IMR-90 (cell line): Measurements from ENCODE around the gene RRAGC. TPM values are rescaled to one million over a fixed set of nuclear protein-coding genes. Genes with fewer than 3 reads are reported as not detected.

ENCODE experiments used
- ATAC-seq: fragments of 200-7000 bp; cut with Tn5 transposase; 2 replicates; pipeline ENCODE4 v1.9.1; 2020; ENCODE audit warnings: low read depth, mild to moderate bottlenecking, moderate library complexity
- BruUV-seq: library from RNA; stranded (reverse); fragments of 400-500 nt; replicated peaks from 2 replicates; lab custom pipeline; 2021; lab: Mats Ljungman, UMichigan
- CTCF ChIA-PET: fragments of 300-600 bp; formaldehyde crosslinking; extraction: SDS; loops from one replicate; lab custom pipeline; 2021; ENCODE audit warnings: antibody characterized with exemption; lab: Yijun Ruan, JAX
- POLR2A ChIA-PET: fragments of 300-600 bp; sonication (Branson Sonifier 250); formaldehyde crosslinking; loops from one replicate; lab custom pipeline; 2022; ENCODE audit warnings: antibody characterized with exemption; ENCODE audit not compliant: unreplicated experiment; lab: Charles Lee
- DNase-seq: peaks from one replicate; pipeline ENCODE4 v3.0.0; 2013
- H2AFZ ChIP-seq: replicated peaks from 2 replicates; pipeline ENCODE3; 2013; ENCODE audit warnings: low read length, mild to moderate bottlenecking; ENCODE audit not compliant: poor library complexity
- H2AK5ac ChIP-seq: 2 replicates; pipeline ENCODE4 v1.6.1; 2013; ENCODE audit warnings: low read depth, low read length, inconsistent platforms
- H2AK9ac ChIP-seq: replicated peaks from 2 replicates; pipeline ENCODE3; 2013; ENCODE audit warnings: mild to moderate bottlenecking, low read depth, low read length, moderate library complexity; ENCODE audit not compliant: poor library complexity
- H2BK120ac ChIP-seq: 2 replicates; pipeline ENCODE4 v1.6.1; 2013; ENCODE audit warnings: low read depth, low read length, inconsistent platforms
- H2BK15ac ChIP-seq: 3 replicates; pipeline ENCODE4 v1.6.1; 2013; ENCODE audit warnings: low read depth, low read length, inconsistent platforms
- H2BK20ac ChIP-seq: 2 replicates; pipeline ENCODE4 v1.6.1; 2013; ENCODE audit warnings: low read depth, mild to moderate bottlenecking, inconsistent platforms, low read length, moderate library complexity
- H2BK5ac ChIP-seq: 2 replicates; pipeline ENCODE4 v1.6.1; 2013; ENCODE audit warnings: mild to moderate bottlenecking, low read depth, low read length, inconsistent platforms; ENCODE audit not compliant: poor library complexity, severe bottlenecking
- H3K14ac ChIP-seq: replicated peaks from 2 replicates; pipeline ENCODE4 v1.6.1; 2013; ENCODE audit warnings: low read depth, low read length, inconsistent platforms
- H3K18ac ChIP-seq: 2 replicates; pipeline ENCODE4 v1.6.1; 2013; ENCODE audit warnings: low read depth, low read length, control low read depth
- H3K23ac ChIP-seq: 2 replicates; pipeline ENCODE4 v1.6.1; 2013; ENCODE audit warnings: low read depth, low read length, inconsistent platforms
- H3K27ac ChIP-seq: 2 replicates; pipeline ENCODE4 v1.5.1; 2013; ENCODE audit warnings: mild to moderate bottlenecking, control low read depth, low read length; ENCODE audit not compliant: insufficient read depth
- H3K27me3 ChIP-seq: 2 replicates; pipeline ENCODE4 v1.6.1; 2013; ENCODE audit warnings: low read length; ENCODE audit not compliant: control insufficient read depth, insufficient read depth
- H3K36me3 ChIP-seq: 2 replicates; pipeline ENCODE4 v1.6.1; 2013; ENCODE audit warnings: low read length, mixed read lengths; ENCODE audit not compliant: control insufficient read depth, insufficient read depth
- H3K4ac ChIP-seq: 2 replicates; pipeline ENCODE4 v1.6.1; 2013; ENCODE audit warnings: low read depth, low read length, inconsistent platforms
- H3K4me1 ChIP-seq: 2 replicates; pipeline ENCODE4 v1.6.1; 2013; ENCODE audit warnings: low read length, mixed read lengths; ENCODE audit not compliant: control insufficient read depth, insufficient read depth
- H3K4me2 ChIP-seq: 2 replicates; pipeline ENCODE4 v1.6.1; 2013; ENCODE audit warnings: low read depth, mild to moderate bottlenecking, control low read depth, low read length, moderate library complexity
- H3K4me3 ChIP-seq: 2 replicates; pipeline ENCODE4 v1.5.1; 2013; ENCODE audit warnings: low read depth, mild to moderate bottlenecking, control low read depth, low read length, moderate library complexity; ENCODE audit not compliant: insufficient read depth
- H3K56ac ChIP-seq: 2 replicates; pipeline ENCODE4 v1.6.1; 2013; ENCODE audit warnings: low read length, inconsistent platforms; ENCODE audit not compliant: insufficient read depth; ENCODE audit errors: extremely low read depth
- H3K79me1 ChIP-seq, 2 experiments: 2 replicates each; pipeline ENCODE4 v1.6.1; 2013; ENCODE audit warnings: low read length in 2 of 2, inconsistent platforms in 1 of 2, low read depth in 1 of 2
- H3K9ac ChIP-seq: 2 replicates; pipeline ENCODE4 v1.6.1; 2013; ENCODE audit warnings: low read depth, low read length, control low read depth
- H3K9me1 ChIP-seq: 2 replicates; pipeline ENCODE4 v1.6.1; 2013; ENCODE audit warnings: low read length, inconsistent platforms; ENCODE audit not compliant: insufficient read depth
- H3K9me3 ChIP-seq: 2 replicates; pipeline ENCODE4 v1.6.1; 2013; ENCODE audit warnings: low read length; ENCODE audit not compliant: control insufficient read depth, insufficient read depth
- H4K20me1 ChIP-seq: 2 replicates; pipeline ENCODE4 v1.6.1; 2013; ENCODE audit warnings: low read length, inconsistent platforms; ENCODE audit not compliant: insufficient read depth
- H4K5ac ChIP-seq: 2 replicates; pipeline ENCODE4 v1.6.1; 2013; ENCODE audit warnings: mild to moderate bottlenecking, low read depth, low read length, control low read depth
- H4K8ac ChIP-seq, 2 experiments: 2 replicates each; pipeline ENCODE4 v1.6.1; 2013; ENCODE audit warnings: low read depth in 2 of 2, low read length in 2 of 2, control low read depth in 1 of 2, inconsistent platforms in 1 of 2
- H4K91ac ChIP-seq: 2 replicates; pipeline ENCODE4 v1.6.1; 2013; ENCODE audit warnings: low read depth, low read length, inconsistent platforms; ENCODE audit not compliant: insufficient read depth
- BHLHE40 ChIP-seq: fragments of 150-350 bp; IDR thresholded peaks from 2 replicates; pipeline ENCODE4 v1.6.1; 2016; ENCODE audit warnings: mild to moderate bottlenecking, low read depth, low read length
- CHD1 ChIP-seq: IDR thresholded peaks from 2 replicates; pipeline ENCODE4 v1.6.1; 2012; ENCODE audit warnings: low read depth, low read length, improper control_type of control experiment
- FOS ChIP-seq: fragments of 150-350 bp; IDR thresholded peaks from 2 replicates; pipeline ENCODE4 v1.6.1; 2016; ENCODE audit warnings: low read depth, low read length
- MAFK ChIP-seq: IDR thresholded peaks from 2 replicates; pipeline ENCODE4 v1.6.1; 2012; ENCODE audit warnings: low read depth, low read length, improper control_type of control experiment
- MXI1 ChIP-seq: IDR thresholded peaks from 2 replicates; pipeline ENCODE4 v1.6.1; 2012; ENCODE audit warnings: low read depth, mild to moderate bottlenecking, low read length, moderate library complexity, borderline replicate concordance
- RAD21 ChIP-seq: IDR thresholded peaks from 2 replicates; pipeline ENCODE4 v1.6.1; 2012; ENCODE audit warnings: low read length, improper control_type of control experiment
- RFX5 ChIP-seq: IDR thresholded peaks from 2 replicates; pipeline ENCODE4 v1.8.0; 2012; ENCODE audit warnings: low read depth, mild to moderate bottlenecking, low read length, moderate library complexity
- SMC3 ChIP-seq: fragments of 150-350 bp; IDR thresholded peaks from 2 replicates; pipeline ENCODE4 v1.6.1; 2016; ENCODE audit warnings: low read depth, mild to moderate bottlenecking, antibody characterized with exemption, low read length, moderate library complexity
- WGBS, 2 experiments: methylation state at CpG; one replicate each; pipeline versions ENCODE4 v1.1.5 to v1.1.7; 2013; ENCODE audit warnings: missing lambda C conversion rate in 2 of 2; ENCODE audit not compliant: insufficient read length in 1 of 2; ENCODE audit errors: extremely low coverage in 2 of 2; 5-methylcytosine and 5-hydroxymethylcytosine counted together
- dilution Hi-C: fragments of 300-500 bp; cut with HindIII; formaldehyde crosslinking; loops from one replicate; pipeline ENCODE4 v1.14.3; 2018; ENCODE audit warnings: low sequenced_read_pairs; ENCODE audit not compliant: unreplicated experiment
- in situ Hi-C: fragments of 300-500 bp; cut with MboI; formaldehyde crosslinking; loops from 3 replicates; pipeline ENCODE4 v1.14.3; 2019; ENCODE audit warnings: low sequenced_read_pairs, inconsistent platforms, mixed read lengths
- intact Hi-C: fragments of 100-400 bp; cut with micrococcal nuclease; formaldehyde crosslinking; loops from 2 replicates; pipeline ENCODE4 v1.10.0; 2022
- polyA plus RNA-seq, 3 experiments: library from polyadenylated mRNA; depleted of rRNA; stranded (reverse); fragments of >200 nt; gene quantifications; 2 replicates each; pipeline ENCODE4 v1.2.3, GENCODE V29; 2012; ENCODE audit warnings: low replicate concordance in 1 of 3
- total RNA-seq: library from RNA; depleted of rRNA; stranded (reverse); fragments of >200 nt; gene quantifications from 2 replicates; pipeline ENCODE4 v1.2.3, GENCODE V29; 2012
- TF ChIP-seq, protein P1 (sequence below): fragments of 150-350 bp; IDR thresholded peaks from 2 replicates; pipeline ENCODE4 v1.6.1; 2017; ENCODE audit warnings: mild to moderate bottlenecking, antibody characterized with exemption, low read length, low read depth

Gene RRAGC
- total and polyA plus RNA-seq, 2 of the 4 experiments (the other 2 are of a cell fraction): 7.2 to 12.2 TPM

GRCh38 chr1:38896169-38896568 lies 36.6 kb upstream of the RRAGC start:
- no CpG with 5 or more reads among the region's 2 CpGs for WGBS, 2 experiments
- POLR2A ChIA-PET: no interaction called here
- Histone ChIP-seq H3K23ac (no peak overlapping the region), H3K27ac (no peak overlapping the region), H2AFZ (no peak overlapping the region), H3K9me1 (no peaks in the 10 kb centered on the region), H3K9me3 (no peaks in the 10 kb centered on the region), H2BK15ac (no peak overlapping the region), H3K4ac (no peak overlapping the region), H2BK120ac (no peak overlapping the region), H3K4me2 (no peak overlapping the region), H3K4me3 (no peak overlapping the region), H2AK5ac (no peak overlapping the region), H2BK5ac (no peak overlapping the region), H3K14ac (no peak overlapping the region), H4K20me1 (no peaks in the 10 kb centered on the region), H4K91ac (no peak overlapping the region), H3K9ac (no peak overlapping the region), H4K8ac (no peak overlapping the region), H3K36me3 (no peaks in the 10 kb centered on the region), H2AK9ac (no peak overlapping the region), H3K79me1 (no peaks in the 10 kb centered on the region), H3K56ac (no peak overlapping the region), H3K4me1 (no peaks in the 10 kb centered on the region), H4K5ac (no peak overlapping the region), H3K18ac (no peak overlapping the region), H3K27me3 (no peaks in the 10 kb centered on the region), H2BK20ac (no peak overlapping the region)
- BruUV-seq: no TSS peak
- dilution Hi-C loops (no loop called here), in situ Hi-C loops (no loop called here), intact Hi-C loops (no loop called here)
- TF ChIP-seq RFX5 (no peak), SMC3 (no peak), RAD21 (no peak), MXI1 (no peak), MAFK (no peak), FOS (no peak), CHD1 (no peak), BHLHE40 (no peak)
- TF ChIP-seq, protein P1, sequence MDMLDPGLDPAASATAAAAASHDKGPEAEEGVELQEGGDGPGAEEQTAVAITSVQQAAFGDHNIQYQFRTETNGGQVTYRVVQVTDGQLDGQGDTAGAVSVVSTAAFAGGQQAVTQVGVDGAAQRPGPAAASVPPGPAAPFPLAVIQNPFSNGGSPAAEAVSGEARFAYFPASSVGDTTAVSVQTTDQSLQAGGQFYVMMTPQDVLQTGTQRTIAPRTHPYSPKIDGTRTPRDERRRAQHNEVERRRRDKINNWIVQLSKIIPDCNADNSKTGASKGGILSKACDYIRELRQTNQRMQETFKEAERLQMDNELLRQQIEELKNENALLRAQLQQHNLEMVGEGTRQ: no peak
- ATAC-seq (no peak), DNase-seq (no peak)
- CTCF ChIA-PET: no interaction called here
